ENCODE results near the gene BORCS8. TPM values are rescaled to one million over a fixed set of nuclear protein-coding genes. Genes with fewer than 3 reads are reported as not detected.
A peak's percentile ranks its signal among the peaks of the same experiment; 100 is the strongest.

Gene BORCS8
- polyA plus RNA-seq, 6 donors from 2014 or later = 26.2 to 31.6 (median 28.2) TPM

GRCh38 chr19:19169236-19170052 is 22.5 kb downstream of the BORCS8 start:
- DNase-seq (no peak), ATAC-seq (ENCODE audit: low read depth in 2 of 2) (peak in 1 of 2 donors; percentile 7)
- Mint-ChIP-seq H3K27ac (peak overlapping the region in 3 of 6 donors; percentile 58 to 84 (median 65)), H3K36me3 (no peaks in the 10 kb centered on the region), H3K4me1 (peaks cover 18 to 29% (median 26%) of the 10 kb centered on the region in 3 donors), H3K27me3 (peaks cover 0 to 12% (median 0%) of the 10 kb centered on the region in 3 donors), H3K9me3 (no peaks in the 10 kb centered on the region), H3K4me3 (peak overlapping the region; percentile 21 to 91 (median 82))

GRCh38 chr19:19167612-19168011 is 24.3 kb downstream of the BORCS8 start:
- no peak for ATAC-seq (ENCODE audit: low read depth in 2 of 2)
- peaks cover 21 to 30% (median 29%) of the 10 kb centered on the region in 3 donors for H3K4me1 Mint-ChIP-seq

GRCh38 chr19:19165396-19165795 is 26.6 kb downstream of the BORCS8 start:
- Mint-ChIP-seq H3K36me3 (no peaks in the 10 kb centered on the region), H3K9me3 (peaks cover 0 to 1% (median 0%) of the 10 kb centered on the region in 7 donors), H3K4me3 (no peak overlapping the region), H3K27ac (peak overlapping the region in 1 of 6 donors; percentile 57), H3K27me3 (peaks cover 0 to 4% (median 0%) of the 10 kb centered on the region in 3 donors), H3K4me1 (peaks cover 24 to 39% (median 30%) of the 10 kb centered on the region in 3 donors)
- DNase-seq (no peak), ATAC-seq (ENCODE audit: low read depth in 2 of 2) (no peak)

More at GRCh38 chr19:19167612-19168011, 24.3 kb downstream of the BORCS8 start:
- Mint-ChIP-seq H3K9me3 (no peaks in the 10 kb centered on the region), H3K36me3 (no peaks in the 10 kb centered on the region), H3K27me3 (peaks cover 0 to 12% (median 0%) of the 10 kb centered on the region in 3 donors), H3K4me3 (no peak overlapping the region), H3K27ac (peak overlapping the region in 1 of 6 donors; percentile 49)
- DNase-seq = no peak

GRCh38 chr19:19162495-19162894 is 29.5 kb downstream of the BORCS8 start:
- ATAC-seq (ENCODE audit: low read depth in 2 of 2) = no peak
- peaks cover 22 to 32% (median 30%) of the 10 kb centered on the region in 3 donors for H3K4me1 Mint-ChIP-seq
- H3K27ac Mint-ChIP-seq = peak overlapping the region in 5 of 6 donors; percentile 27 to 69 (median 47)
- no peaks in the 10 kb centered on the region for H3K36me3 Mint-ChIP-seq
- no peak for DNase-seq
- no peaks in the 10 kb centered on the region for H3K27me3 Mint-ChIP-seq
- H3K4me3 Mint-ChIP-seq = no peak overlapping the region
- H3K9me3 Mint-ChIP-seq = peaks cover 0 to 1% (median 0%) of the 10 kb centered on the region in 7 donors

- ATAC-seq (ENCODE audit: low read depth in 2 of 2) (peak; percentile 89 to 90), DNase-seq (peak; percentile 78)
- peaks cover 5 to 6% of the 10 kb centered on the region in 2 donors for H3K36me3 Mint-ChIP-seq
Measured at GRCh38 chr19:19160461-19161035, 31.4 kb downstream of the BORCS8 start.

GRCh38 chr19:19159534-19159933 is 32.4 kb downstream of the BORCS8 start:
- no peaks in the 10 kb centered on the region for H3K27me3 Mint-ChIP-seq
- peaks cover 0 to 8% (median 4%) of the 10 kb centered on the region in 7 donors for H3K9me3 Mint-ChIP-seq
- H3K4me1 Mint-ChIP-seq = peaks cover 36 to 53% (median 38%) of the 10 kb centered on the region in 3 donors
- H3K36me3 Mint-ChIP-seq = peaks cover 11 to 15% of the 10 kb centered on the region in 2 donors
- ATAC-seq (ENCODE audit: low read depth in 2 of 2) (no peak), DNase-seq (no peak)
- H3K4me3 Mint-ChIP-seq = peak overlapping the region in 4 of 8 donors; percentile 18 to 78 (median 58)
- peak overlapping the region in 2 of 6 donors; percentile 24 to 88 for H3K27ac Mint-ChIP-seq

More at GRCh38 chr19:19160461-19161035, 31.4 kb downstream of the BORCS8 start:
- peaks cover 33 to 43% (median 35%) of the 10 kb centered on the region in 3 donors for H3K4me1 Mint-ChIP-seq
- H3K27ac Mint-ChIP-seq = peak overlapping the region in 4 of 6 donors; percentile 57 to 85 (median 80)
- peaks cover 0 to 5% (median 4%) of the 10 kb centered on the region in 7 donors for H3K9me3 Mint-ChIP-seq
- H3K27me3 Mint-ChIP-seq = no peaks in the 10 kb centered on the region
- peak overlapping the region; percentile 12 to 86 (median 65) for H3K4me3 Mint-ChIP-seq

GRCh38 chr19:19157808-19158207 is 34.1 kb downstream of the BORCS8 start:
- H3K27me3 Mint-ChIP-seq = no peaks in the 10 kb centered on the region
- H3K27ac Mint-ChIP-seq = peak overlapping the region in 2 of 6 donors; percentile 61 to 67
- H3K36me3 Mint-ChIP-seq = peaks cover 11 to 15% of the 10 kb centered on the region in 2 donors
- peak overlapping the region in 1 of 8 donors; percentile 51 for H3K4me3 Mint-ChIP-seq
- H3K9me3 Mint-ChIP-seq = peaks cover 0 to 8% (median 4%) of the 10 kb centered on the region in 7 donors
- DNase-seq = no peak
- no peak for ATAC-seq (ENCODE audit: low read depth in 2 of 2)
- peaks cover 34 to 53% (median 44%) of the 10 kb centered on the region in 3 donors for H3K4me1 Mint-ChIP-seq

- peak overlapping the region in 3 of 6 donors; percentile 10 to 70 (median 69) for H3K27ac Mint-ChIP-seq
- H3K4me1 Mint-ChIP-seq = peaks cover 36 to 48% (median 46%) of the 10 kb centered on the region in 3 donors
- peaks cover 0 to 8% (median 3%) of the 10 kb centered on the region in 7 donors for H3K9me3 Mint-ChIP-seq
- peak in 1 of 2 donors; percentile 17 for ATAC-seq (ENCODE audit: low read depth in 2 of 2)
- H3K27me3 Mint-ChIP-seq = no peaks in the 10 kb centered on the region
- H3K4me3 Mint-ChIP-seq = peak overlapping the region in 5 of 8 donors; percentile 15 to 74 (median 62)
- H3K36me3 Mint-ChIP-seq = peaks cover 11 to 15% of the 10 kb centered on the region in 2 donors
- DNase-seq = no peak
Measured at GRCh38 chr19:19155495-19156219, 36.3 kb downstream of the BORCS8 start.

GRCh38 chr19:19154768-19155494 is 37.0 kb downstream of the BORCS8 start:
- peak overlapping the region in 2 of 8 donors; percentile 22 to 74 for H3K4me3 Mint-ChIP-seq
- ATAC-seq (ENCODE audit: low read depth in 2 of 2) (no peak), DNase-seq (no peak)
- peaks cover 0 to 8% (median 3%) of the 10 kb centered on the region in 7 donors for H3K9me3 Mint-ChIP-seq
- no peaks in the 10 kb centered on the region for H3K27me3 Mint-ChIP-seq
- H3K27ac Mint-ChIP-seq = peak overlapping the region in 3 of 6 donors; percentile 17 to 84 (median 64)
- peaks cover 32 to 48% (median 44%) of the 10 kb centered on the region in 3 donors for H3K4me1 Mint-ChIP-seq
- peaks cover 11 to 15% of the 10 kb centered on the region in 2 donors for H3K36me3 Mint-ChIP-seq

GRCh38 chr19:19152668-19153384 is 39.1 kb downstream of the BORCS8 start:
- H3K9me3 Mint-ChIP-seq = peaks cover 0 to 8% (median 3%) of the 10 kb centered on the region in 7 donors
- peaks cover 27 to 41% (median 37%) of the 10 kb centered on the region in 3 donors for H3K4me1 Mint-ChIP-seq
- H3K4me3 Mint-ChIP-seq = no peak overlapping the region
- DNase-seq (no peak), ATAC-seq (ENCODE audit: low read depth in 2 of 2) (no peak)
- peaks cover 11 to 15% of the 10 kb centered on the region in 2 donors for H3K36me3 Mint-ChIP-seq
- peak overlapping the region in 3 of 6 donors; percentile 6 to 76 (median 24) for H3K27ac Mint-ChIP-seq
- H3K27me3 Mint-ChIP-seq = no peaks in the 10 kb centered on the region

- H3K27ac Mint-ChIP-seq = peak overlapping the region in 2 of 6 donors; percentile 37 to 60
- no peaks in the 10 kb centered on the region for H3K27me3 Mint-ChIP-seq
- peaks cover 0 to 8% (median 3%) of the 10 kb centered on the region in 7 donors for H3K9me3 Mint-ChIP-seq
- DNase-seq (no peak), ATAC-seq (ENCODE audit: low read depth in 2 of 2) (peak; percentile 66 to 67)
- H3K4me1 Mint-ChIP-seq = peaks cover 22 to 41% (median 29%) of the 10 kb centered on the region in 3 donors
- peaks cover 11 to 15% of the 10 kb centered on the region in 2 donors for H3K36me3 Mint-ChIP-seq
- H3K4me3 Mint-ChIP-seq = peak overlapping the region in 5 of 8 donors; percentile 15 to 85 (median 27)
Measured at GRCh38 chr19:19151418-19151817, 40.5 kb downstream of the BORCS8 start.
